IPS-NIHi7 (cell line): Measurements from ENCODE around the gene ALDH1A2.
A peak's percentile ranks its signal among the peaks of the same experiment; 100 is the strongest.
"Not testable (repeated sequence)": the region's sequence is repeated elsewhere in the genome, so short reads cannot be mapped to it uniquely, and the experiment has no call there.

Source experiments
- DNase-seq: peaks from one replicate; pipeline ENCODE4 v3.0.0; 2012; ENCODE audit warnings: mixed read lengths; ENCODE audit errors: extremely low spot score

The ALDH1A2 gene

DNA sequence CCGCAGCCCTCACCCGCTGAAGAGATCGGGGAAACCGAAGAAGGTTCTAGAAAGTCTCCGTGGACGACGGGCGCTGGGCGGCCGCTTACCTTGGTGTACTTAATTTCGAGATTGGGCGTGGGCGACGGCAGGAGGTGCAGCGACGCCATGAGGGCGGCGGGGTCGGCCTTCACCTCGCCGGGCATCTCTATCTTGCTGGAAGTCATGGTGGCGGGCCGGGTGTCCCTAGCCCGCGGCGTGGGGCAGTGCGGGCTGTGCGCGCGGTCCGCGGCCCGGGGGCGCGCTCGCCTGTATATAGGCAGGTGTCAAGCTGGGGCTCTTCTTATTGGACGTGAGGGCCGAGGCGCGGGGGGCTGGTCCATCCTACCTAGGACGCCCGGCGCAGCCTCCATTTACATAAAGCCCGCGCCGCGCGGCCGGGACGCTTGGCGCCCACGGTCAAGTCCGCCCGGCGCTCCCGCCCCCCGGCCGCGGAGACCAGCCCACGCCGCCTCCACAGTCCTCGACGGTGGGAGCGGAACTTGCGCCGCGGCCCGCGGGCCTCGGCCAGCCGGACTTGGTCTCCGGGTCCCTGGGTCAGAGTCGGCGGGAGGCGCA, at the start of gene ALDH1A2:
TSS of gene ALDH1A2 (minus strand) at position 267 of the 597 bp plus-strand sequence. CDS start at position 206, 61 bp downstream.
- peak; percentile 28 for DNase-seq

DNA sequence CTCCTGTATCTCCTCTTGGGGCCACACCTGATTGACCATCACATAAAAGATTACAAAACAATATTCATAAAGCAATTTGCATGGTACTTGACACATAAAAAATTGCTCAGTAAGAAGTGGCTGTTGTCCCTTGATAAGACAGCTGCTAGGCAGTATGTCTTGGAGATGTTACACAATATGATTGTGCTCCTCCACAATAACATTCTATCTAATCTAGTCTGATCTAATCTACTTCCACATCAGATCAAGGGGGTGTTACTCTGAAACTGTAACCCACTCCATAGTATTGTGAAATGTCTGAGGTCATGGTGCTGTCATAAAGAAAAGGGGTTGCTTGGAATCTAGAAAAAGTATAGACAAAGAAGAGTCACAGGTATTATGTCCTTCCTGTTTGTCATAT, 49.3 kb upstream of the ALDH1A2 start:
- no peak for DNase-seq

DNA sequence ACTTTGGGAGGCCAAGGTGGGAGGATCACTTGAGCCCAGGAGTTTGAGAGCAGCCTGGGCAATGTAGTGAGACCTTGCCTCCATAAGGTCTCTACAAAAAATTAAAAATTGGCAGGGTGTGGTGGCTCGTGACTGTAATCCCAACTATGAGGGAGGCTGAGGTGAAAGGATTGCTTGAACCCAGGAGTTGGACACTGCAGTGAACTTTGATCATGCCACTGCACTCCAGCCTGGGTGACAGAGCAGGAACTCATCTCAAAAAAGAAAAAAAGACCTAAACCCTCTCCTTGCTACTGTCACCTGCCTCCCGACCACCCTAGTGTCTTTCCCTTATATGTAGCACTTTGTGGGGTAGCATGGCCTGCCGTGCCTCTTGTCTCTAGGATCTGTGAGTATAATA, 48.9 kb upstream of the ALDH1A2 start:
- DNase-seq: no peak

DNA sequence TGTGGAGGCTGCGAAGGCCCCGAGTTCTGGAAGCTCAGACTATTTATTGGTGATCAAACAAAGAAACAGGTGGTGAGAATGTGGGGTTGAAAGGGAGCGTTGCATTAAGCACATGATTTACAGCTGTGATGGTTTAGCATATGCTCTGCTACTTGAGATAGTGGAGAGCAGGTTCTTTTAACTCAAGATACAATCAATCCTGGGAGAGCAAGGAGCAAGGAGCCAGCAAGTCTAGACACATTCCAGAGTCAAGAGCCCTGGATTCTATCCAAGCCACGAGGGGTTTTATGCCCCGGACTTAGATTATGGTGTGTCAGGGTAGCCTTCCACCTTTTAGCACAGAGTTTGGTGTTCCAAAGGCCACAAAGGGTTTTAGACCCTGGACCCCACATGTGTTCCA, 47.8 kb upstream of the ALDH1A2 start:
- not testable (repeated sequence) for DNase-seq

DNA sequence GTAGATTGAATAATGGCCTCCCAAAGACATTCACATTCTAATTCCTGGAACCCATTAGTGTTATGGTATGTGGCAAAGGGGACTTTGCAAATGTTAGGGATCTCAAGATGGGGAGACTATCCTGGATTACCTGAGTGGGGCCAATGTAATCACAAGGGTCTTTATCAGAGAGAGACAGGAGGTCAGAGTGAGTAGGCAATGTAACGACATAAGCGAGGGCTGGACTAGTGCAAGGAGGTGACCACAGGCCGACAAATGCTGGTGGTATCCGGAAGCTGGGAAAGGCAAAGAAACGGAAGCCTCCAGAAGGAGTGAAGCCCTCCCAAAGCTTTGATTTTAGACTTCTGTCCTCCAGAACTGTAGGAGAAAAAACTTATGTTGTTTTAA, 46.2 kb upstream of the ALDH1A2 start:
- DNase-seq: no peak

DNA sequence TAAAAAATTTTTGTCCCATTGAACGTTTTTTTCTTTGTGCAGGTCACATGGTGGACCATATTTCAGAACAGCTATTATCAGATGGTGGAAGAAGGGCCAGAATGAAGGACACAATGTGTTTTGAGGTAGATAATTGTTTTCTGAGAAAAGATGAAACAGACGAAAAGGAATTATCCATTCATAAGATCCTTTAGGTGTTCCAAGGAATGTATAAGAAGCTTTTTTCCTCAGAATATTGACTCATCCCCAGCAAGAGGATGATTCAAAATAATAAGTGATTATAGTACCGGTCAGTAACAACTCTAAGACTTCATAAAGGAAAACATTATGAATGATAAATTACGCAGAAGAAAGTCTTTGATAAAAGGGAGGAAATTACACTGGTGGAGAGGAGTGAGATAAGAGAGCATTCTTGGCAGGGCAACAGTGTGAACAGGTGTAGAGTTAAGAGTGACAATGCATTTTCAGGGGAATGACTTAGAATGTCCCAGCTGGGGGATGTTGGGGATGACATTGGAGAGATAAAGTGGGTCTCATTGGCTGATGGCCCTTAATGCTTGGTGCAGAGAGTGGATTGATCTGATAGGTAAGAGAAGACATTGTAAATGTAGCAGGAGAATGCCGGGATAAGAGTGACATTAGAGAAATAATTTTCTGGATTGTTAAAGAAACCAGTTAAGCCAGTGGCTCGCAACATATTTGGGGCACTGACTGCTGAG, 45.6 kb upstream of the ALDH1A2 start:
- DNase-seq: no peak

DNA sequence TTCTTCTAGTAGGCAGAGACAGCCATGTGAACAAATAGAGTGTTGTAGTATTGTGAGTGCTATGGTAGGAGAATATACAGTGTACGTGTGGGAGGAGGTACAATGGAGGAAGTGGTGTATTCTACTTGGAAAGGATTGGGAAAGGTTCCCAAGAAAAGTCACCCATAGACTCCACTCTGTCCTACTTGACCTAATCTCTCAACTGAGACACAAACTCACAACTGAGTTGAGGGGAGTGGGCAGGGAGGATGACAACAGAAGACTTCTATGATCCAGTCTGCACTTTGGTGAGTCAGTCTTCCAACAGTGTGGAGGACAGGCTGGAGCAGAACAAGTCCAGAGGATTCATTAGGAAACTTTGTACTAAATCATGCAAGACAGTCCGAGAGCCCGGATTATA, 43.9 kb upstream of the ALDH1A2 start:
- no peak for DNase-seq

DNA sequence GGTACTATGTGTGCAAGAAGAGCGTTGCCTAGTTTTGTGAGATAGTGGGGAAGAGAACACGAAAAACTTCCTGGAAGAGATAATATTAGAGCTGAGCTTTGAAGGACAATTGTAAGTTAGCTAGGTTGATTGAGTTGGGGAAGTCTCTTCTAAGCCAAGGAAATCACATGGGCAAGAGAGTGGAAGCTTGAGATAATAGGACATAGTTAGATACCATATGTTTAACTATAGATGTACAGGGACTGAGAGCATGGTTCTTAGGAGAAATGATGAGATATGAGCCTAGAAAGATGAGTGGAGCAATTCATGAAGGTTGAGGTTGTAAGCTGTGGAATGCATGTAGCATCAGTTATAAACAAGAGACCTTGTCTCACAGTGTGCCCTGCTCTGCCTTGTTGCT, 42.6 kb upstream of the ALDH1A2 start:
- DNase-seq: no peak

DNA sequence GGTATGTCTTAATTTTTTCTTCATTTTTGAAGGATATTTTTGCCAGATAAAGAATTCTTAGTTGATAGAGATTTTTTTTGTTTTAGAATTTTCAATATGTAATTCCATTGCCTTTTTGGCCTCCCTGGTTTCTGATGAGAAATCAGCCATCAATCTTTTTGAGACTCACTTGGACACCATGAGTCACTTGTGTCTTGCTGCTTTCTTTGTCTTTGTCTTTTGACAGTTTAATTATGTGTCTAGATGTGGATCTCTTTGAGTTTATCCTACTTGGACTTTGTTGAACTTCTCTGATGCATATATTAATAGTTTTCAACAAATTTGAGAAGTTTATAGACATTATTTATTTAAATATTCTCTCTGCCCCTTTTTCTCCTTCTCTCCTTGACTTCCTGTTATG, 38.0 kb upstream of the ALDH1A2 start:
- DNase-seq: no peak

DNA sequence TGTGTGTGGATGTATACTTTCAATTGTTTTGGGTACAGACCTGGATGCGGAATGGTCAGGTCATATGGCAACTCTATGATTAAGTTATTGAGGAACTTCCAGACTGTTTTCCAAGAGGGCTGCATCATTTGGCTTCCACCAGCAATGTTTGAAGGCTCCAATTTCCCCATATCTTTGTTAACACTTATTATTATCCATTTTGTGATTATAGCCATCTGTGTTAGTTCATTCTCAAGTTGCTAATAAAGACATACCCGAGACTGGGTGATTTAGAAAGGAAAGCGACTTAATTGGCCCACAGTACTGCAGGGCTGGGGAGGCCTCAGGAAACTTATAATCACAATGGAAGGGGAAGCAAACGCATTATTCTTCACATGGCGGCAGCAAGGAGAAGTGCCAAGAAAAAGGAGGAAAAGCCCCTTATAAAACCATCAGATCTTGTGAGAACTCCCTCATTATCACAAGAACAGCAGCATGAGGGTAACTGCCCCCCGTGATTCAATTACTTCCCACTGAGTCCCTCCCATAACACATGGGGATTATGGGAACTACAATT, 31.1 kb upstream of the ALDH1A2 start:
- no peak for DNase-seq

DNA sequence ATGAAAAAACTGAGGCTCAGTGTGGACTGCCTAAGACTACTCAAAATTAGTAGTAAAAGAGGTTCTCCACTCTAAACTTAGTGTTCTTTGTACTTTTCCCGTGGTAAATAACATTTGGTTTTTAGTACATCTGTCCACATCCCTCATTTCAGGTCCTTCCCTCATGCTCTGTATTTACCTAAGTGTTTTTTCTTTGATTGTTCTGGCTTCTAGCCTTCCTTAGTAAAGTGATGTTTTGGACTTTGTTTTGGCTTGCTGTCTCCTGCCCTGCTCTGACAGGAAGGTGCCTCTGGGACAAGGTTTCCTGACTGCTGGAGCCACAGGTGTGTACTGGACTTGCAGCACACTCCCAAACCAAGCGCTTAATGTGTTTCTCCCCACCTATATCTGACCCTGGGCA, 29.9 kb upstream of the ALDH1A2 start:
- no peak for DNase-seq

DNA sequence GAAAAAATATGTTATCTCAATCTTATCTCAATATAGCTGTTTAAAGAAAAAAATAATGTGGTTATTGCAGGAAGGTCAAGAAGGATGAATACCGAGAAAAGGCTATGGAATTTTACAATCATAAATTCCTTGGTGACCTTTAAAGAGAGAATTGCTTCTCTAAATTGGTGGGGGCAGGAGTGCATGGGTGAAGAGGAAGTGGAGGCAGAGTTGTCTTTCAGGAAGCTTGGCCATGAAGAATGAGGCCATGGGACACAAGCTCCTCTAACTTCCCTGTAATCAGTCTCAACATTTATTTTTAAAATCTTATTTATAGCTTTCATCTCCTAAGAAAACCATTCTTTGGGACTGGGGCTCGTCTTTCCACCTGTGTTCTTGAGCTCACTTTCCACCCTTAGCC, 22.4 kb upstream of the ALDH1A2 start:
- no peak for DNase-seq

DNA sequence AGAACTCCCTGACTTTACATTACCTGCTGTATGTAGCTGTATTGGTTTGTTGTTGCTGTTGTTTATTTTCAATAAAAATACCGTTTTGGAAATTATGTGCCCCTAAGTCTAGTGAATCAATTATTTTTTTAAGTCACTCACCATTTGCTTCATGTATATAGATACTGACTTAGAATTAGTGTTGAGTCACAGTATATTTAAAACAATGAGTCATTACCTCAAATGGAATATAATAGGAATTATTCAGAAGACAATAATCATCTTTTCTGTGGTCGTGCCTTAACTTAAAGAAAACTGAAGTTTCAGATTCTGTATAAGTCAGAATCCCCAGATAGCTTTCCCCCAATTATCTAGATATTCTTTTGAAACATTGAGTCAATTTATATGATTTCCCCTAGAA, 21.0 kb upstream of the ALDH1A2 start:
- DNase-seq: no peak

DNA sequence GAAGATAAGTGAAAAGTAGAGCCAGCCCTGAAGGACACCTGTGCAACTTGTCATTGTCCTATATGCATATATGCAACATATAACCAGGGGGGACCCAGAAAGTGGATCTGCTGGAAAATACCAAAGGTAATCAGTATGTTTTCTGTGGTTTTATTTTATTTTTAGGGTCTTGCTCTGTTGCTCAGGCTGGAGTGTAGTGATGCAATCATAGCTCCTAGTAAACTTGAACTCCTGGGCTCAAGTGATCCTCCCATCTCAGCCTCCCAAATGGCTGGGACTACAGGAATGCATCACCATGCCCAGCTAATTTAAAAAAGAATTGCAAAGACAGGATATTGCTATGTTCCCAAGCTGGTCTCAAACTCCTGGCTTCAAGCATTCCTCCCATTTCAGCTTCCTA, 18.0 kb upstream of the ALDH1A2 start:
- DNase-seq: no peak

DNA sequence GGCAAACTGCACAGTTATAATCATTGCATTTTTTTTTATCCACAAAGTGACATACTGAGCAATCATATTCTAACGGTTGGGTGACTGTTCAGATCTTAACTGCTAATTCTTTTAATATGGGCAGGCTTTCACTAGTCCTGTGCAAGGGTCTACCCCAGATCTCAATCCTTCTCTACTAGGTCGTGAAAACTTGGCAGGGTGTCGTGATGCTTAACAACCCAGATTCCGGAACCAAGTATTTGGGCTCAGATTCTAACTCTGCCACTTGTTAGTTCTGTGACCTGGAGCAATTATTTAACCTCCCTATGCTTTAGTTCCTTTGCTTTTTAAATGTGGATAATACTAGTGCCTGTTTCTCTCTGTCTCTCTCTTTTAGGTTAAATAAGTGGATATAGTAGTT, 16.4 kb upstream of the ALDH1A2 start:
- no peak for DNase-seq

DNA sequence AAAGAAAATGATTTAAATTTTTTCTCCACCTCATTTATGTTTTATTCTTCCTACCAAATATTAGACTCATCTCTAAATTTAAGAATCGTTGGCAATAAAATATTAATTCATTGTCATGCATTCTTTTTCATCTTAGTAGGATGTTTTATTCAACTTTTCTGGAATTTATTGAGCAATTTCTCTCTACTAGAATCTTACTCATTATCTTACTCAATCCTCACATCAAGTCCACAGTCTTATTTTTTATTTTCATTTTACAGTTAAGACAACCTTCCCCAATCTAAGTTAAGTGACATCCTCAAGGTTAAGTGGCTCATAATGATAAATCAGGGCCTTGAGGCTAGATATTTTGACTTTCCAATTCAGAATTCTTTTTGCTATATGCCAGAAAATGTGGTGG, 15.9 kb upstream of the ALDH1A2 start:
- no peak for DNase-seq

DNA sequence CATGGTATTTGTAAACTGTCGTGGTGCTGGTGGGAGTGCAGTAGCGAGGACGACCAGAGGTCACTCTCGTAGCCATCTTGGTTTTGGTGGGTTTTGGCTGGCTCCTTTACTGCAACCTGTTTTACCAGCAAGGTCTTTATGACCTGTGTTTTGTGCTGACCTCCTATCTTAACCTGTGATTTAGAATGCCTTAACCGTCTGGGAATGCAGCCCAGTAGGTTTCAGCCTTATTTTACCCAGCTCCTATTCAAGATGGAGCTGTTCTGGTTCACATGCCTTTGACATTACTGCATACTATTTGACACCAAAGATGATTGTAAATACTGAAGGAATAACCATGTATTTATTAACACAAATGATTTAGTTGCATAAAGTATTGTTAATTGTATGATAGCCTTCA, 15.4 kb upstream of the ALDH1A2 start:
- not testable (repeated sequence) for DNase-seq

DNA sequence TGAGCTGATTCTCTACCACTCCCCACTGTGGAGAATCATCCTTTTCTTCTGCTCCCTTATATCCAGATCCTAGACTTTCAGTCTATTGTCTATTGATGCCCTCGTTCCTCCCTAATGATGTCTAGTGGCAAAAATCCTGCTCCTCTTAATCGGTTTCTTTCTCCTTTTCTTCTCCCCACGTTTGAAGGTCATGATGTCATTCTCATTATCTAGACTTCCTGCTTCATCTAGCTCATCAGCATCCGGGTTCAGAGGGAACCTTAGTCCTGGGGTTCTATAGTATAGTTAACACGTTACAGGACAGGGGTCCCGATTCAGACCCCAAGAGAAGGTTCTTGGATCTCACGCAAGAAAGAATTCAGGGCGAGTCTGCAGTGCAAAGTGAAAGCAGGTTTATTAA, 14.9 kb upstream of the ALDH1A2 start:
- DNase-seq: no peak

DNA sequence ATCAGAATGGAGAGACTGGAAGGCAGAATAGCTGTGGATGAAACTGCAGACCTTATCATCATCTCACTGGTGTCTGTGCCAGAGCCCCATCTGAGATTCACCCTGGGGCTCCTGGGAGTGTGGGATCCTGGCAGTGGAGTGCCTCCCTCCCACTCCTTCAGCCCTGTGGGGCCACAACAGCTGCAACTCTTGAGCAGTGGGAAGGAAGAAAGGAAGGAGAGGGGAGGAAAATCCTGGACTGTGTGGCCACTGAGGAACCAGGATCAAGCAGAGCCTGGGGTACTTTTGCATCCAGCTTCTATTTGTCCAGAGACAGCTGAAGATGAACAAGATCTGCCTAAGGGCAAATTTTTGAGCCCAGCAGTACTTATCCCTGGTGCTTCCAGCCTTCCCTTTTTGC, 13.1 kb upstream of the ALDH1A2 start:
- DNase-seq: no peak

DNA sequence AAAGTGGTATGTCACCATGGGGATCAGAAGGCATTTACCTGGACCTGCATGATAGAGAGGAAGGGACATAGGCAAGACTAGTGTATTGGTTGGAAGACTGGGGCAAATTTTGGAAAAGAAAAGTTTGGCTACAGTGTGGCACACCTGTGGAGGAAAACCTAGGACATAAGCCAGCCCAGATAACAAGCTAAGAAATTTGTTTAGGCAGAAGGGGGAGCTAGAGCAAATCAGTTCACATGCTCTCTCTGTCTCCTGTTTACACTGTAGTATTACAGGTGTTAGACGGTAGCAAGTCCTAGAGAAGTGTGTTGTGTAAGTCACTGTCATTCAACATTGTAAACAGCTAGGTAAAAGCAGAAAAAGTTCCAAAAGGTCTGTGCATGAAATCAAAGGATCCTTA, 11.9 kb upstream of the ALDH1A2 start:
- DNase-seq: peak; percentile 44

DNA sequence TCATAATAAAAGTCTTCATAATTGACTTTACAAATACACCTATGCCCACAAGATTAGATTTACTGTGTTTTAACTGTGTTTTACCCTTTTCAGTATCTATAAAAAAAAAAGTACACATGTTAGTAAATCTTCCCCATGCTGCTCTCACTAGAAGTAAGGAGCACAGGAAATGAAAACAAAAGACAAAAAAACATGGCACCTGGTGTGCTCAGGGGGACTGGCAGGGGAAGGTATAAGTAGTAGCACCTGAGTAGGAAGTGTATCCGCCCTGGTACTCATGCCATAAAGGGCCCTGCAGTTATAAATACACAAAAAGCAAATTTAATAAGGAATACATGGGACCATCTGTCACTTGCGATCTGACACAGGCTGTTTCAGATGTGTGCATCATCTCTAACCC, 8.9 kb upstream of the ALDH1A2 start:
- DNase-seq: no peak

DNA sequence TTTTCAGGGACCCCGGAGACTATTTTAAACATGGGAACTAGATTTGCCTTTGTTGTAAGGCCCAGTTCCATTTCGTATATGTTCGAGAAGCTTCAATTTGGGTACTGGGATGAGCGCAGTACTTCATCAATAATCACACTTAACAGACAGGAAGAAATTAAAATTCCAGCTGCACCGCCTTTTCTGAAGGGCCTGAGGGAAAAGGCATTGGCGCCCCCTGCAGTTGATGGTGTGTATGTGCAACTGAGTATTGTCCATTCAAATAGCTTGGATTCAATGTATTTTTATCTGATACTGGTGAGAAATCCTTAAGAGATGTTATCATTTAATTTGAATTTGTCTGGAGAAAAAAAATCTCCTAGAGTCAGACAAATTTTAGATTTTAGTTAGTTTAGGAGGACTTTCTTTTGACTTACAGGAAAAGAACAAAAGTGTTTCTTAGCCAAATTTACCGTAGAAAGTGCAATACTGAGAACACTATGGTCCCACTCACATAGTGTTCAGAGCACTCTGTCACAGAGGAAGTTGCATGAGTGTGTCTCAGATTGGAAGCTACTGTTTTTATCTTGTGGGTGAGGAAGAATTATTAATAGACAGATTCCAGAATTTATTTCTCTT, 5.4 kb upstream of the ALDH1A2 start:
- peak; percentile 37 for DNase-seq

DNA sequence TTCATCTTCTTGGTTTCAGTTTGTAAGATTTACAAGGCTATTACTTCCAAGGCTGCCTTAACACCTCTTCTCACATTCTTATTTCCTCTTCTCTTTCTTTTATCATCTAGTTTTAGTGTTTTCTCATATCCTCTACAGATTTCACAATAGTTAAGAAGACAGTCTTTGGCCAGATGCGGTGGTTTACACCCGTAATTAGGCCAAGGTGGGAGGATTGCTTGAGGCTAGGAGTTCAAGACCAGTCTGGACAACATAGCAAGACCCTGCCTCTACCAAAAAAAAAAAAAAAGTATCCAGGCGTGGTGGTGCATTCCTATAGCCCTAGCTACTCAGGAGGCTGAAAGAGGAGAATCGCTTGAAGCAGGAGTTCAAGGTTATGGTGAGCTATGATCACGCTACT, 3.5 kb upstream of the ALDH1A2 start:
- DNase-seq: no peak
